ENCODE measurements around the gene SDHB.

Gene SDHB

GRCh38 chr1:17053685-17054410 lies at the start of gene SDHB:
Gene SDHB (minus strand): TSS chr1:17054032. CDS start chr1:17054019, 13 bp downstream.
- peak; percentile 95 for DNase-seq
- in situ Hi-C loops (cut with HindIII; ENCODE audit: low pct_ligation_motif_present, low pct_unique_long_range_greater_than_20kb, low sequenced_read_pairs): no loop called here

GRCh38 chr1:17102232-17102631 lies 48.4 kb upstream of the SDHB start:
- DNase-seq: no peak
- in situ Hi-C loops (cut with HindIII; ENCODE audit: low pct_ligation_motif_present, low pct_unique_long_range_greater_than_20kb, low sequenced_read_pairs): no loop called here

- no peak for DNase-seq
- in situ Hi-C loops (cut with HindIII; ENCODE audit: low pct_ligation_motif_present, low pct_unique_long_range_greater_than_20kb, low sequenced_read_pairs): no loop called here
Measured at GRCh38 chr1:17101261-17101660, 47.4 kb upstream of the SDHB start.

GRCh38 chr1:17099616-17100340 lies 45.9 kb upstream of the SDHB start:
- no peak for DNase-seq
- in situ Hi-C loops (cut with HindIII; ENCODE audit: low pct_ligation_motif_present, low pct_unique_long_range_greater_than_20kb, low sequenced_read_pairs): no loop called here

- peak; percentile 28 for DNase-seq
- in situ Hi-C loops (cut with HindIII; ENCODE audit: low pct_ligation_motif_present, low pct_unique_long_range_greater_than_20kb, low sequenced_read_pairs): no loop called here
Measured at GRCh38 chr1:17098446-17099317, 44.9 kb upstream of the SDHB start.

GRCh38 chr1:17097787-17098186 lies 44.0 kb upstream of the SDHB start:
- no peak for DNase-seq
- in situ Hi-C loops (cut with HindIII; ENCODE audit: low pct_ligation_motif_present, low pct_unique_long_range_greater_than_20kb, low sequenced_read_pairs): no loop called here

- in situ Hi-C loops (cut with HindIII; ENCODE audit: low pct_ligation_motif_present, low pct_unique_long_range_greater_than_20kb, low sequenced_read_pairs): no loop called here
- no peak for DNase-seq
Measured at GRCh38 chr1:17097147-17097546, 43.3 kb upstream of the SDHB start.

GRCh38 chr1:17096584-17096983 lies 42.8 kb upstream of the SDHB start:
- DNase-seq: no peak
- in situ Hi-C loops (cut with HindIII; ENCODE audit: low pct_ligation_motif_present, low pct_unique_long_range_greater_than_20kb, low sequenced_read_pairs): no loop called here

GRCh38 chr1:17095141-17095540 lies 41.3 kb upstream of the SDHB start:
- in situ Hi-C loops (cut with HindIII; ENCODE audit: low pct_ligation_motif_present, low pct_unique_long_range_greater_than_20kb, low sequenced_read_pairs): no loop called here

GRCh38 chr1:17094664-17095063 lies 40.8 kb upstream of the SDHB start:
- no peak for DNase-seq

More at GRCh38 chr1:17095141-17095540, 41.3 kb upstream of the SDHB start:
- DNase-seq: no peak

GRCh38 chr1:17093822-17094393 lies 40.1 kb upstream of the SDHB start:
- DNase-seq: no peak
- in situ Hi-C loops (cut with HindIII; ENCODE audit: low pct_ligation_motif_present, low pct_unique_long_range_greater_than_20kb, low sequenced_read_pairs): no loop called here

More at GRCh38 chr1:17094664-17095063, 40.8 kb upstream of the SDHB start:
- in situ Hi-C loops (cut with HindIII; ENCODE audit: low pct_ligation_motif_present, low pct_unique_long_range_greater_than_20kb, low sequenced_read_pairs): no loop called here

GRCh38 chr1:17091252-17091651 lies 37.4 kb upstream of the SDHB start:
- in situ Hi-C loops (cut with HindIII; ENCODE audit: low pct_ligation_motif_present, low pct_unique_long_range_greater_than_20kb, low sequenced_read_pairs): no loop called here
- no peak for DNase-seq

GRCh38 chr1:17089506-17089905 lies 35.7 kb upstream of the SDHB start:
- in situ Hi-C loops (cut with HindIII; ENCODE audit: low pct_ligation_motif_present, low pct_unique_long_range_greater_than_20kb, low sequenced_read_pairs): no loop called here
- DNase-seq: no peak

- no peak for DNase-seq
- in situ Hi-C loops (cut with HindIII; ENCODE audit: low pct_ligation_motif_present, low pct_unique_long_range_greater_than_20kb, low sequenced_read_pairs): no loop called here
Measured at GRCh38 chr1:17086751-17087150, 32.9 kb upstream of the SDHB start.

- no peak for DNase-seq
- in situ Hi-C loops (cut with HindIII; ENCODE audit: low pct_ligation_motif_present, low pct_unique_long_range_greater_than_20kb, low sequenced_read_pairs): no loop called here
Measured at GRCh38 chr1:17084787-17085186, 31.0 kb upstream of the SDHB start.

GRCh38 chr1:17082761-17083160 lies 28.9 kb upstream of the SDHB start:
- in situ Hi-C loops (cut with HindIII; ENCODE audit: low pct_ligation_motif_present, low pct_unique_long_range_greater_than_20kb, low sequenced_read_pairs): no loop called here

GRCh38 chr1:17081439-17081838 lies 27.6 kb upstream of the SDHB start:
- DNase-seq: no peak
- in situ Hi-C loops (cut with HindIII; ENCODE audit: low pct_ligation_motif_present, low pct_unique_long_range_greater_than_20kb, low sequenced_read_pairs): no loop called here

More at GRCh38 chr1:17082761-17083160, 28.9 kb upstream of the SDHB start:
- no peak for DNase-seq

- in situ Hi-C loops (cut with HindIII; ENCODE audit: low pct_ligation_motif_present, low pct_unique_long_range_greater_than_20kb, low sequenced_read_pairs): no loop called here
- DNase-seq: no peak
Measured at GRCh38 chr1:17080880-17081279, 27.0 kb upstream of the SDHB start.

Data from ACHN (cell line).